GM21381 (cell line): Measurements from ENCODE around the gene HJV.
A peak's percentile ranks its signal among the peaks of the same experiment; 100 is the strongest.

Experiments used
- ATAC-seq: cut with Tn5 transposase; IDR thresholded peaks from one replicate; pipeline ENCODE4 v1.9.1; 2021; ENCODE audit warnings: mild to moderate bottlenecking, moderate library complexity; ENCODE audit not compliant: unreplicated experiment

Gene HJV

DNA sequence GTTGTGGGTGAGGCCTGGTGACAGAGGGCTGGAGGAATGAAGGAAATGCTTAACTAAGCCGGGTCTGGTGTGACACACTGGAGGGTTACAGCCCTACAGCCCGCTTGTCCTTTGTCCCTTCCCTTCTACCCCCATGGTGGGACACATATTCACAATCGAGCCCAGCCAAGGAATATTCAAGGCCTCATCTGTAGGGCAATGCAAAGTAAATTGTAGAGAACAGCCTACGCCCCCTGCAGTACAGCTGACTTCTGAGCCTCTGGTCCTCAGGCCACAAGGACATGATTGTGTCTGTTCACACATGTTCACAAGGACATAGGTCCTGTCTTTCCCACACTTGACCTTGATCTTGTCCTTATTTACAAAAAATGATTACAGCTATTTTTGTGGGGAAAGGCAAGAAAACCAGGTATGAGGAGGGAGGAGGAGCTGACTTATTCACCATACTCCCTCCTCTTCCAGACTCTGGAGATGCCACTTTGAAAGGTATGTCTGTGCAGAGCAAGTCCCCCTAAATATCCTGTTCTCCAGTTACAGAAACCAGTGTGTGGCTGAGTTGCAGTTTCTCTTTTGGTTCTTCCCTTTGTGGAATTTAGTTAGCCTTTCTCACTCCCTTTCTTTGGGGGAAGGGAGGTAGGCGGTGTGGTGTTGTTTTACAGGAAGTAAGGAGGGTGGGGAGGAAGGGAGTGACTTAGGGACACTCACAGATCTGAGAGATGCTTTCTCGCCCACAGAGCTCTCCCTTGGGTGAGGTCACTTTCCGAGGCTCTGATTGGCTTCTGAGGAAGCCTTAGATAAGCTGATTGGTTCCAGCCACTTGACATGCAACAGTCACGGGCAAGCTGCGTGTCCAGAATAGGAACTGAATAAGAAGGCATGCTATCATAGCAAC, 42.4 kb downstream of the HJV start:
- ATAC-seq = peak; percentile 84

DNA sequence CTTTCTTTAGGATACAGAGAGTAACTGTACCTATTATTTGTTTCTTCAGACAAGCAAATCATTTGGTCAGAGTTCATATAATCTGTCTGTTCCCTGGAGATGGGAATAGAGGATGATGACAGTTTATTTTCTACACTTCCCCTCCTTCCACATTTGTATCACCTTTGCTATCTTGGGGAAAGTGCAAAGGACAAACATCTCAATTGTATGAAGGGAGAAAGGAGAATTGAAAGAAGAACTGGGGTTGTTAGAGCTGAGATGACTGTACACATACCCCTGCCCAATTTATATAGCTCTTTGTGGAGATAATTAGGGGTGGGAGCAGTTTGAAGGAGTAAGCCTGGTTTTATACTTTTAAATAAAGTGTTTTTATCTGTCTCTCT, 43.1 kb downstream of the HJV start:
- ATAC-seq = no peak

DNA sequence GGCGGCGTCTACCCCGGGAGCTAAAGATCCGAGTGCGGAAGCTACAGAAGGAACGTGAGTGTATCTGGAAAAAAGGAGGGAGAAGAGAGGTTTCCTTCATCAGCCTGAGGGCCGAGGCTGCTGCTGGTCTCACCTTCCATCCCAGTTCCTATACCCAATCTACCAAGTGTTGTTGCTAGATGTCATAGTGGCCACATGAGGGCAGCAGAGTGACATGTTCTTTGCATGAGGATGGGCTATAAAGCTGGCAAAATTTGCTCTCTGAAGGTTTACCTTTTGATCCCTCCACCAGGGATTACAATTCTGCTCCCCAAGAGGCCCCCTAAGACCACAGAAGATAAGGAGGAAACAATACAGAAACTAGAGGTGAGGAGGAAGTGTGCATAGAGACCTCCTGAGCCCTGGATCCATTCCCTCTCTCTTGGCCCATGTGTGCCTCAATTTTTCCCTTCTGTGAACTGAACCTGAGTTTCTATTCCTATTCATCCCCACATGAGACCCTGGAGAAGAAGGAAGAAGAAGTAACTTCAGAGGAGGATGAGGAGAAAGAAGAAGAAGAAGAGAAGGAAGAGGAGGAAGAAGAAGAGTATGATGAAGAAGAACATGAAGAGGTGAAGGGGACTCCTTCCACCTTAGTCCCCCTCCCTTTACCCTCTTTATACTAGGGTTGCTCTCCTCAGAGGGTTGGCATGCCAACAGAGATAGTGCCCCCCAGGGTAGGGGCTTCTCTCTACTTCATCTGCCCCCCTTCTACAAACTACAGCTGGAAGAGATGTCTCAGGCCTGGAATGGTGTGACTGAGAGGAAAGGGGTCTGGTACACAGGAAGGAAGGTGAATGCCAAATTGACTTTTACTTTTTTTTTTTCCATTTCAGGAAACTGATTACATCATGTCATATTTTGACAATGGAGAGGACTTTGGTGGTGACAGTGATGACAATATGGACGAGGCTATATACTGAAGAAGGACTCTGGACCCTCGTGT, 43.8 kb downstream of the HJV start:
- no peak for ATAC-seq

DNA sequence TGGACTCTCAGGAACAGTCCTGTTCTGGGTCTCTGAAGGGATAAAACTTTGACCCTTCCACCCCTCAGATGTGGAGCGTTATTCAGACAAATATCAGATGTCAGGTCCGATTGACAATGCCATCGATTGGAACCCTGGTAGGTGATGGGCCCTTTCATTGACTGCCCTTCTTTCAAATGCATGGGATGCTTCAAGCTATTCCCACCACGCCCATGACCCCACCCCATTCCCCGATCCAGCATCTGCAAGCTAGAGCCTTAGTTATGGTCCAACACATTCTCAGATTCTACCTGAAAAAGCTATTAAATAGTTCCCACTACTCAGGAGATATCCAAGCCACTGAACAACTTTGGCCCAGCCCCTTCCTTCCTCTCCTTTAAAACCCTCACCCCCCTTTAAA, 44.5 kb downstream of the HJV start:
- ATAC-seq = no peak

DNA sequence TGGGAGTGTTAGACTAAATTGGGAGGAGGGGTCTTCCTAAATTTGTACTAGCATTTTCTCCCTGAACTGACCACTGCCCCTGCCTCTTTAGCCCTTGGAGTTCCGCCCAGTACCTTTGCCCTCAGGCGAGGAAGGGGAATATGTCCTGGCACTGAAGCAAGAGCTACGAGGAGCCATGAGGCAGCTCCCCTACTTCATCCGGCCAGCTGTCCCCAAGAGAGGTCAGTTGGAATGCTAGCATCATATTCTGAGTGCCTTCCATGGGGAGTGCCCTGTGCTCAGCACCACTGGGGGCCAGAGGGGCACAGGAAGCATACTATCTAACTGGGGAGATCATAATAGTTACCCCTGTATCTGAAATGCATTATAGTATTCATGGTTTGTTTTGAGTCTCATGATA, 46.3 kb downstream of the HJV start:
- ATAC-seq = no peak

DNA sequence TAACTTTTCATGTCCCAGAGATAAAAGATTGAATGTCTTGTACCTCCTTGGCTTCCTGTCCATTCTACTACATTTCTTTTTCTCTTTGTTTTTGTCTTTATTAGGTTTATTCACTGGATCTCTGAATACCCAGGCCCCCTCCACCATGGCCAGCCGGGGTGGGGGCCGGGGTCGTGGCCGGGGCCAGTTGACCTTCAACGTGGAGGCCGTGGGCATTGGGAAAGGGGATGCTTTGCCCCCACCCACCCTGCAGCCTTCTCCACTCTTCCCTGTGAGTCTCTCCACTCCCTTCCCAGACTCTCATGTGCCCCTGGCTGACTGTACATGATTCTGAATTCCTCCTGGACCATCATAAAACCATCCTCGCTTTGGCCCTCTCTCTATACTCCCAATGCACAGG, 46.8 kb downstream of the HJV start:
- no peak for ATAC-seq

DNA sequence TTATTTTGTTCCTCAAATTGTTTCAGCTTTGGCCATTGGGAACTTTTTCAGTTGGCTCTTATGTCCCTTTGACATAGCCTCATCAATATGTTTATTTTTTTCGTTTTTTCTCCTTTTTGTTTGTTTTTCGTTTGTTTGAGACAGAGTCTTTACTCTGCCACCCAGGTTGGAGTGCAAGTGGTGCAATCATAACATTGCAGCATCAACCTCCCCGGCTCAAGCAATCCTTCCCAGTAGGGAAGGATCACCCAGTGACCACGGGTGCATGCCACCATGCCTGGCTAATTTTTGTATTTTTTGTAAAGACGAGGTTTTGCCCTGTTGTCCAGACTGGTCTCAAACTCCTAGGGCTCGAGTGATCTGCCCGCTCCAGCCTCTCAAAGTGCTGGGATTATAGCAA, 49.0 kb downstream of the HJV start:
- no peak for ATAC-seq
